Measurements from ENCODE around the gene CXorf66. TPM values are rescaled to one million over a fixed set of nuclear protein-coding genes. Genes with fewer than 3 reads are reported as not detected.

The CXorf66 gene
- total RNA-seq, 4 donors from 2014 or later = not detected

DNA sequence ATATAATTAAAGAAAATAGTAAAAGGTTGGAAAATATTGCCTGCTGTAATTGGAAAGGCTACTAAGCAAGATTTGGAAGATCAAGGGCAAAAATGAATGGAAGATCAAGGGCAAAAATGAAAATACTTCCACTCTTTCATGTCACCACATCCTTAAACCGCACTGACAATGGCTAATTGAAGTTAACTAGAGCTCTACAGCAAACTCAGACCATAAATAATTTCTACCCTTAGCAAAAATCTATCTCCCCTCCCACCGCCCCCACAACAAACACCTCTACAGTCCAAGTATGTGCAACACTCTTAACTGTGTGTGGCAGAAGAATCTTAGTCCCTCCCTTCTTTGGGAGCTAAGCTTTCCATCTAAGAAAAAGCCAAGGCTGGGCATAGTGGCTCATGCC lies 59.6 kb downstream of the CXorf66 start:
- intact Hi-C loops (cut with DNase I; ENCODE audit: low total_unique reads) = no loop called here
- TF ChIP-seq, protein P1, sequence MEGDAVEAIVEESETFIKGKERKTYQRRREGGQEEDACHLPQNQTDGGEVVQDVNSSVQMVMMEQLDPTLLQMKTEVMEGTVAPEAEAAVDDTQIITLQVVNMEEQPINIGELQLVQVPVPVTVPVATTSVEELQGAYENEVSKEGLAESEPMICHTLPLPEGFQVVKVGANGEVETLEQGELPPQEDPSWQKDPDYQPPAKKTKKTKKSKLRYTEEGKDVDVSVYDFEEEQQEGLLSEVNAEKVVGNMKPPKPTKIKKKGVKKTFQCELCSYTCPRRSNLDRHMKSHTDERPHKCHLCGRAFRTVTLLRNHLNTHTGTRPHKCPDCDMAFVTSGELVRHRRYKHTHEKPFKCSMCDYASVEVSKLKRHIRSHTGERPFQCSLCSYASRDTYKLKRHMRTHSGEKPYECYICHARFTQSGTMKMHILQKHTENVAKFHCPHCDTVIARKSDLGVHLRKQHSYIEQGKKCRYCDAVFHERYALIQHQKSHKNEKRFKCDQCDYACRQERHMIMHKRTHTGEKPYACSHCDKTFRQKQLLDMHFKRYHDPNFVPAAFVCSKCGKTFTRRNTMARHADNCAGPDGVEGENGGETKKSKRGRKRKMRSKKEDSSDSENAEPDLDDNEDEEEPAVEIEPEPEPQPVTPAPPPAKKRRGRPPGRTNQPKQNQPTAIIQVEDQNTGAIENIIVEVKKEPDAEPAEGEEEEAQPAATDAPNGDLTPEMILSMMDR (IDR thresholded peaks at IDR 0.05) = no peak
- TF ChIP-seq POLR2A (IDR thresholded peaks at IDR 0.05) = no peak
- no peak overlapping the region for H3K4me3 ChIP-seq (ENCODE audit: low read depth, poor library complexity, severe bottlenecking)
- WGBS, 2 donors = 80 to 82% methylated on average over 2 of the region's 2 CpGs
- no peak for DNase-seq (ENCODE audit: low spot score in 2 of 2)

MicroRNA genes within 50 kb of the gene (microRNA counts, 767-probe panel; counts per million panel counts)
- 0 to 358 counts per million in 2 donors for microRNA hsa-miR-505-3p

Small RNA genes lying within 50 kb of the gene (microRNA-seq; reads per million reads assigned to microRNA genes)
- gene MIR505 (ENCODE audit: borderline number of aligned reads in 1 of 2, borderline replicate concordance in 2 of 2) = 120 to 122 reads per million in 2 donors

Other genes starting within 250 kb of the CXorf66 start
- gene ATP11C, start 32.5 kb downstream of the CXorf66 start, total RNA-seq = 10 to 100 TPM in 3 of 4 donors, 1 to 10 TPM in 1; 9.4 to 17.0 (median 13.5) TPM